GM12878 (cell line): ENCODE data around the gene TMPRSS4. TPM values are rescaled to one million over a fixed set of nuclear protein-coding genes. Genes with fewer than 3 reads are reported as not detected.

ENCODE experiments used
- ATAC-seq: fragments of 200-7000 bp; cut with Tn5 transposase; 3 replicates; pipeline ENCODE4 v1.9.1; 2020; ENCODE audit warnings: mild to moderate bottlenecking, moderate library complexity
- BruUV-seq: library from RNA; stranded (reverse); fragments of 400-500 nt; replicated peaks from 2 replicates; lab custom pipeline; 2021; lab: Mats Ljungman, UMichigan
- CTCF ChIA-PET: fragments of 300-600 bp; sonication (Branson Sonifier 250); formaldehyde crosslinking; extraction: SDS; loops from one replicate; lab custom pipeline; 2021; ENCODE audit warnings: inconsistent platforms; lab: Yijun Ruan, JAX
- POLR2A ChIA-PET: fragments of 350-600 bp; formaldehyde crosslinking; extraction: SDS; loops from one replicate; lab custom pipeline; 2021; ENCODE audit warnings: inconsistent platforms; lab: Charles Lee
- RAD21 ChIA-PET: fragments of 300-600 bp; sonication (Branson Sonifier 250); formaldehyde crosslinking; loops from one replicate; lab custom pipeline; 2023; ENCODE audit warnings: antibody characterized with exemption; ENCODE audit not compliant: unreplicated experiment; lab: Charles Lee
- SMC1A ChIA-PET: fragments of 300-600 bp; sonication (Branson Sonifier 250); formaldehyde crosslinking; loops from one replicate; lab custom pipeline; 2023; ENCODE audit not compliant: unreplicated experiment, uncharacterized antibody; lab: Charles Lee
- DNase-seq: peaks from one replicate; pipeline ENCODE4 v3.0.0-alpha.2; 2011; ENCODE audit warnings: low read depth, low spot score
- FAIRE-seq: peaks from 3 replicates; lab custom pipeline; 2011; peaks lifted over from hg19 to GRCh38; lab: Jason Lieb, UNC
- H2AFZ ChIP-seq: 2 replicates; pipeline ENCODE4 v1.6.0; 2011; ENCODE audit warnings: low read depth, low read length, control low read depth; ENCODE audit not compliant: control insufficient read depth
- H3K27ac ChIP-seq: 2 replicates; pipeline ENCODE4 v1.5.1; 2011; ENCODE audit warnings: control low read depth; ENCODE audit not compliant: control insufficient read depth, insufficient read depth
- H3K27me3 ChIP-seq, 2 experiments: replicated peaks in 1 of 2; 2 replicates each; pipeline versions ENCODE4 v1.6.0 to v1.6.1; 2011; ENCODE audit warnings: low read length in 1 of 2; ENCODE audit not compliant: control insufficient read depth in 2 of 2, insufficient read depth in 2 of 2
- H3K36me3 ChIP-seq, 2 experiments: 2 replicates each; pipeline ENCODE4 v1.5.1; 2011; ENCODE audit warnings: low read length in 1 of 2; ENCODE audit not compliant: control insufficient read depth in 2 of 2, insufficient read depth in 2 of 2
- H3K4me1 ChIP-seq: 2 replicates; pipeline ENCODE4 v1.6.1; 2011; ENCODE audit warnings: mild to moderate bottlenecking, low read length, moderate library complexity, mixed read lengths; ENCODE audit not compliant: control insufficient read depth, insufficient read depth
- H3K4me2 ChIP-seq: 2 replicates; pipeline ENCODE4 v1.6.0; 2011; ENCODE audit warnings: control low read depth; ENCODE audit not compliant: control insufficient read depth, insufficient read depth
- H3K4me3 ChIP-seq: fragments of 200-600 bp; sonication (generic); 2 replicates; pipeline ENCODE4 v1.5.1; 2016
- H3K79me2 ChIP-seq: 2 replicates; pipeline ENCODE4 v1.6.0; 2011; ENCODE audit warnings: low read length; ENCODE audit not compliant: control insufficient read depth, insufficient read depth
- H3K9ac ChIP-seq: 2 replicates; pipeline ENCODE4 v1.8.0; 2011; ENCODE audit warnings: low read length, control low read depth, mixed read lengths; ENCODE audit not compliant: control insufficient read depth, insufficient read depth
- H3K9me3 ChIP-seq: replicated peaks from 3 replicates; pipeline ENCODE4 v1.5.1; 2011; ENCODE audit warnings: mild to moderate bottlenecking, low read length; ENCODE audit not compliant: control insufficient read depth, insufficient read depth
- H4K20me1 ChIP-seq: 2 replicates; pipeline ENCODE4 v1.6.0; 2011; ENCODE audit not compliant: control insufficient read depth, insufficient read depth
- ASH2L ChIP-seq: fragments of 300-600, 200-600 bp; sonication (generic); IDR thresholded peaks from 2 replicates; pipeline ENCODE4 v1.6.1; 2017; ENCODE audit warnings: low read depth, mild to moderate bottlenecking, borderline replicate concordance
- CHD1 ChIP-seq: IDR thresholded peaks from 2 replicates; pipeline ENCODE4 v1.6.1; 2012; ENCODE audit warnings: low read depth, low read length, improper control_type of control experiment
- CHD2 ChIP-seq: IDR thresholded peaks from 2 replicates; pipeline ENCODE4 v1.6.1; 2011; ENCODE audit warnings: low read depth, low read length, improper control_type of control experiment, borderline replicate concordance
- HDAC6 ChIP-seq: fragments of 200-600 bp; sonication (generic); IDR thresholded peaks from one replicate; pipeline ENCODE4 v1.8.0; 2017; ENCODE audit warnings: antibody characterized with exemption; ENCODE audit not compliant: unreplicated experiment
- SPI1 ChIP-seq: IDR thresholded peaks from 2 replicates; pipeline ENCODE4 v1.6.1; 2011; ENCODE audit warnings: low read depth, mild to moderate bottlenecking, low read length, moderate library complexity, borderline replicate concordance; ENCODE audit not compliant: insufficient read depth
- ZNF274 ChIP-seq: IDR thresholded peaks from one replicate; pipeline ENCODE4 v1.8.0; 2011; ENCODE audit not compliant: insufficient read length, insufficient read depth
- WGBS: methylation state at CpG from one replicate; pipeline ENCODE4 v1.1.6; 2016; ENCODE audit warnings: low lambda C conversion rate; ENCODE audit not compliant: insufficient replicate concordance, insufficient coverage; ENCODE audit errors: missing lambda C conversion rate; 5-methylcytosine and 5-hydroxymethylcytosine counted together
- in situ Hi-C: fragments of 300-500 bp; cut with MboI; formaldehyde crosslinking; loops from 9 replicates; pipeline ENCODE4 v1.14.3; 2018; ENCODE audit warnings: mixed read lengths
- intact Hi-C: fragments of 100-400 bp; cut with micrococcal nuclease; formaldehyde crosslinking; loops from one replicate; pipeline ENCODE4 v1.14.2; 2022; ENCODE audit not compliant: unreplicated experiment
- polyA plus RNA-seq, 11 experiments: library from polyadenylated mRNA; depleted of rRNA in 4 of 11; unstranded in 6 of 11; stranded (reverse) in 5 of 11; fragments of >200 nt; fragmentation: Nextera tagmentation in 4 of 11; fragmentation: Illumina TruSeq in 1 of 11; extraction: Ambion mirVana in 4 of 11; extraction: Trizol in 1 of 11; gene quantifications; 1 replicate in 1 of 11; 2 replicates in 10 of 11; pipeline versions ENCODE4 v1.2.1 to v1.2.3, GENCODE V29; 2011 to 2016; ENCODE audit warnings: inconsistent platforms in 2 of 11, missing spikeins in 2 of 11, low read depth in 1 of 11
- total RNA-seq, 4 experiments: library from RNA; depleted of rRNA in 3 of 4; stranded (reverse); fragments of >200 nt in 3 of 4; fragmentation: Illumina TruSeq in 1 of 4; extraction: Trizol in 1 of 4; gene quantifications; 2 replicates each; pipeline versions ENCODE4 v1.2.1 to v1.2.3, GENCODE V29; 2013 to 2021
- TF ChIP-seq, protein P1 (sequence below): IDR thresholded peaks from 2 replicates; pipeline ENCODE4 v1.6.1; 2011; ENCODE audit warnings: mild to moderate bottlenecking, low read depth, low read length, moderate library complexity; ENCODE audit not compliant: insufficient replicate concordance

The TMPRSS4 gene
- total and polyA plus RNA-seq, 10 of the 15 experiments (the other 5 are each of a cell fraction or from before 2014, with no cell fraction given) = 0.14 to 0.26 TPM; not detected in 8

DNA sequence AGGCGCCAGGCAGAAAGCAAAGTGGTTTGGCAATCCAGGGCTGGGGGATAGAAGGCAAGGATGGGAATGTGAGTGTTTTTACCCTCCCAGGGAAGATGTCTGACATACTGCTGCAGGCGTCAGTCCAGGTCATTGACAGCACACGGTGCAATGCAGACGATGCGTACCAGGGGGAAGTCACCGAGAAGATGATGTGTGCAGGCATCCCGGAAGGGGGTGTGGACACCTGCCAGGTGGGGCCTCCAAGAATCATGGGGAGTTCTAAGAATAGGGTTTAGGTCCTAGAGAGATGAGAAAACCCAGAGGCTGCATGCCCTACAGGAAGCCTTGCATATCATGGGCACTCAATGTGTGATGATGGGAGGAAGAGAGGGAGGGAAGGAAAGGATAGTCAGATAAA lies 38.2 kb downstream of the TMPRSS4 start:
- Histone ChIP-seq H4K20me1 (no peaks in the 10 kb centered on the region), H3K9ac (no peak overlapping the region), H3K27me3 (no peaks in the 10 kb centered on the region; a peak in 2 of 4 replicates), H2AFZ (no peak overlapping the region), H3K79me2 (no peaks in the 10 kb centered on the region), H3K4me2 (no peak overlapping the region), H3K36me3 (no peaks in the 10 kb centered on the region), H3K4me3 (no peak overlapping the region), H3K9me3 (no peaks in the 10 kb centered on the region), H3K27ac (no peak overlapping the region), H3K4me1 (no peaks in the 10 kb centered on the region; the same call in 1 of the 2 replicates)
- BruUV-seq = no TSS peak
- ChIA-PET POLR2A (no interaction called here), CTCF (interaction anchor here (1.2 kb wide), 1 partner anchor 56 kb away, joined by 3 read pairs; no protein-coding TSS in a partner anchor), SMC1A (no interaction called here), RAD21 (no interaction called here)
- TF ChIP-seq ASH2L (no peak), CHD2 (no peak), CHD1 (no peak), SPI1 (no peak), ZNF274 (no peak), HDAC6 (no peak)
- TF ChIP-seq, protein P1, sequence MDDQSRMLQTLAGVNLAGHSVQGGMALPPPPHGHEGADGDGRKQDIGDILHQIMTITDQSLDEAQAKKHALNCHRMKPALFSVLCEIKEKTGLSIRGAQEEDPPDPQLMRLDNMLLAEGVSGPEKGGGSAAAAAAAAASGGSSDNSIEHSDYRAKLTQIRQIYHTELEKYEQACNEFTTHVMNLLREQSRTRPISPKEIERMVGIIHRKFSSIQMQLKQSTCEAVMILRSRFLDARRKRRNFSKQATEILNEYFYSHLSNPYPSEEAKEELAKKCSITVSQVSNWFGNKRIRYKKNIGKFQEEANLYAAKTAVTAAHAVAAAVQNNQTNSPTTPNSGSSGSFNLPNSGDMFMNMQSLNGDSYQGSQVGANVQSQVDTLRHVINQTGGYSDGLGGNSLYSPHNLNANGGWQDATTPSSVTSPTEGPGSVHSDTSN = no peak
- DNase-seq = no peak
- no peak for ATAC-seq
- 71% methylated on average over 7 of the region's 7 CpGs for WGBS
- intact Hi-C loops = no loop called here
- in situ Hi-C loops = no loop called here
- FAIRE-seq = no peak
